Activated CD4-positive, alpha-beta T cell treated with anti-CD3 and anti-CD28 coated beads, Interleukin-2, amount 50 U/mL, for 4 hours (primary cell): Measurements from ENCODE around the gene FILIP1L.

Source experiments
- DNase-seq, 2 experiments: peaks; one replicate each; pipeline ENCODE4 v3.0.0-alpha.2; 2020

FILIP1L gene

DNA sequence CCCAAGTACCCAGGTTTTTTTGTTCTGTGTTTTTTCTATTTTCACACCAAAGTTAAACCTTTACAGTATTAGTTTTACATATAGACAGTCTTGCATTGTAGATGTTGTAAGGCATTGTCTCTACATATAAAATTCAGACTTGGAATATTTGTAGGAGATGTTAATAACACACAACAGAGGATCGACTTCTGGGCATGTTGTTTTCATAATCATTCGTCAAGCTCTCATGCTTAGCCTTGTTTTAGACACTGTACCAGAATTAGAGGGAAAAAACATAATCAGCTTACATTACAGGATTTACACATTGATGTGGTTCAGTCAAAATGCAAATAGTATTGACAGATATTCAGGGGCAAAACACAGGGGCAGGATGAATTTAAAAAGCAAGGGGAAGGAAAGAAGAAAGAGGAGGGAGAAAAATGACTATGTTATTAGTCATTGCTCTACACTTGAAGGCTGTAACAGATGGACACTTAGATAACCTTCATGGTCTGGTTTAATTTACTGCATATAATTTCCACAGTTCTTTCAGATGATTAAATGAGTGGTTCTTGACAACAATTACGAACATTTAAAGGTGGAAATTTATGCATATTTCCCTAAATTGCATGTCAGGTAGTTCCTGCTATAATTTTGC, 289.2 kb downstream of the FILIP1L start:
- no peak for DNase-seq

DNA sequence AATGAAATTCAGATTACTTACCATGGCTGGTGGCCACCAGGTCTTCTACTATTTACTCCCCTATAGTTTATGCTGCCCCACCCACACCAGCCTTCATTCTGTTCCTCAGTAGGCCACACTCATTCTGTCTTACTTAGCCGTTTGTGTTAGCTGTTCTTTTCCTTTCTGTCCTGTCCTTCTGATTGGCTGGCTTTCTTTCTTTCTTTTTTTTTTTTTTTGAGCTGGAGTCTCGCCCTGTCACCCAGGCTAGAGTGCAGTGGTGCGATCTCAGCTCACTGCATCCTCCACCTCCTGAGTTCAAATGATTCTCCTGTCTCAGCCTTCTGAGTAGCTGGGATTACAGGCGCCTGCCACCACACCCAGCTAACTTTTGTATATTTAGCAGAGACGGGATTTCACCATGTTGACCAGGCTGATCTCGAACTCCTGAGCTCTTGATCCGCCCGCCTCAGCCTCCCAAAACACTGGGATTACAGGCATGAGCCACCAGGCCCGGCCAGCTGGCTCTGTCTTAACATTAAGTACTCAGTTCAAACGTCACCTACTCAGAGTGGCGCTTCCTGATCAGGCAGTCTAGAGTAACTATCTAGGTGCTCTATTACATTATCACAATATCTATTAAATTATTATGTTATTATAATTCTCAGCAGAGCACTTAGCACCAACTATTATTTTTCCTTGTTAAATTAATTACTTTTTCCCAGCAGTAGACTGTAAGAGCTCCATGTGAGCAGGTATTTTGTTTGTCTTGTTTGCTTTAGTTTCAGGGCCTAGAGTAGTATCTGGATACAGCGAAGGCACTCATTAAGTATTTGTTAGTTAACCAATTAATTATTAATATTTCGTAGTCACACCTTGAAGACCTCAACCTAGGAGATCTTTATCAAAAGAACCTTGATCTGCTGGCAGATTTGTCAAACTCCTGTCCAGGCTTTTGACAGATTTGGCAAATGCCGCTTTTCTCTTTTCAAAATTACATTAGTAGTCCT, 290.3 kb downstream of the FILIP1L start:
- DNase-seq: no peak

DNA sequence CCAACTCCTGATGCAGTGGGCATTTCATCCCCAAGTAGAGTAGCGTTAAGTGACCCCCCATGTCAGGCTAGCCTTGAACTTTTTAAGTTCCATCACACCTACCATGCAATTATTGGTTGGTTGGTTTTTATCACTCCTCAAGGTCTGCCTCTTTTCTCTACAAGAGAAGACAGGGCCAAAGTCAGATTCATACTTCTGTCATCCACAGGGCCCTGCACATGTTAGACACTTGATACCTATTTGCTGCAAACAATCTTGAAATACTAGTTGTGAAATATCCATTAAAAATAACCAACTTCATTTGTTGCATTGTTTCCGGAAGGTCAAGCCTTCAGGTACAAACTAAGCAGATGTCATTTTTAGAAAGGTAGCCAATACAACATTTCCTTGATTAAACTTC, 295.5 kb downstream of the FILIP1L start:
- DNase-seq: no peak

DNA sequence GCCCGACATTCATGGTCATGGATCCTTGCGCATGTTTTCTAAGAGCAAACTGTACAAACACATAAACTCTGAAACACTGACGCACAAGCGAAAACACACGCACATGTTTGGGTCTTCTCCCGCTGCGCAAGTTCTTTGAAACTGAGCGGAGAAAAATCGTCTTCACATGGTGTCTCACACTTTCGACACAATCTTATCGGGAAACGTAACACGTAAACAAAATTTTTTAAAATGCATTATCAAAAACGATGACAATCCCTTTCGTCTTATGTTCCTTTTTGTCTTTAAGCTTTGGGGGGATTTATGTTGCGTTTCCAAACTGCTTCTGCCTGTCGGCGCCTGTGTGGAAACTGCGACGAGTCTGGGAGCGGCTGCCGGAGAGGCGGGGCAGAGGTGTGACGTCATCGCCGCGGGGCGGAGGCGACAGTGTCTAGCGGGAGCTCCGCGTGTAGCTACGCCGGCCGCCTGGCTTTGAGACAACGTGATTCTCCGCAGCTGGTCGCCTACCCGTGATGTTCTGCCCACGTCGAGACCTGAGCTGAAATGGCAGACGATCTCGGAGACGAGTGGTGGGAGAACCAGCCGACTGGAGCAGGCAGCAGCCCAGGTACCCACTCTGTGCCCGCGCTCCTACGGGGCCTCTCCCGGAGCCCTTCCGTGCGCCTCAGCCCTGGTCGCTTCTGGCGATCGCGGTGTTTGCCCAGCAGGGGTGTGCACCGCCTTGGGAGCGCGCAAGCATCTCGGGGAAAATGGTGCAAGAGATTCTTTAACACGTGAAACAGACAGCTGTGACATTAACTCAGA, 296.7 kb downstream of the FILIP1L start, which contains the start of gene CMSS1:
TSS of gene CMSS1 (plus strand) at position 426 of the 804 bp plus-strand sequence.
- peak; percentile 97 for DNase-seq

DNA sequence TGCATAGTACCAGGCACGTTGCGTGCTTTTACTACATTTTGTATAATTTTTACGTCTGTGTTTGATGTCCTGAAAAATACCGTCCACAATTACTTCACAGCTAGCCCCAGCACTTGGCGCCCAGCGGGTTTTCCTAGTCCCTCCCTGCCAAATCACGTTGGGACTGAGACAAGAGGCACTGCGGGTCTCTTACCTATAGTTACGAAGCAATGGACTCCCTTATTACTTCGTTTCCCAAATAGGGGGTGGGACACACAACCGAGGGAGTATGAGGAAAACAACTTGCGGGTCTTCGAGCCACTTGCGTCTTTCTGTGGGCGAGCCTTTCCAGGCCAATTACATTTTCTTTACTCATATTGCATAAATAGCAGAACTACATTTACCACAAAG, 297.3 kb downstream of the FILIP1L start:
- no peak for DNase-seq

DNA sequence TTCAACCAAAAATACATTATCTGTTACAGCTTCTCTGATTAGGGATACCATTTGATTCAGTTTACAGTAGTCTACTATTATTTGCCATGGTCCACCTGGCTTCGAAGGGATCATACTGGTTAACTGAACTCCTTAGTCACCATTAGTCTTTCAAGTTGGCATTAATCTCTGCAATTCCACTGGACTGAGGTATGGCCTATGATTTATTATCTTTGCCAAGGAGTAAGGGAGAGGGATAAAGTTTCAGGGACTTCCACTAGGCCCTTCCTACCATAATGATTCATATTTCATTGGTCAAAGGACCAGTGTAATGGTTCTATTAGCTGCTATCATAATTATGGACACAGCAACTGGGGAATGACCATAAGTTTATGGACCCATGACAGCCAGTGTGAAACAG, 303.9 kb downstream of the FILIP1L start:
- DNase-seq: no peak

DNA sequence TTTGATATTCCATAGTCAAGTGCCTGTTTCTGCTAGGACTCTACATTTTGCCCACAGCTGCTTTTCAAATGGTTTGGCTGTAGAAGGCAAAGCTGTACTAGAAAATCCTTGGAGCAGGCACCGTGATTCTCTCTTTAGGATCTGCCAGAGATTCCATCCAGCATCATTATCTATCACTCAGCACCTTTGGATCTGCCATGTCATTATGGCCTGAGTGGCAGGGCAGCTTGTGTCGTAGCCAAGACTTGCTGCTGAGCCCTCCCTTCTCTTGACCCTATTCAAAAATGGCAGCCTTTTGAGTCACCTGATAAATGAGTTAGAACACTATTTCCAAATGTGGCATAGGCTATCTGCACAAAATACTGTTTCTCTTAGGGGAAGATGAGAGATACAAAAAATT, 304.7 kb downstream of the FILIP1L start:
- DNase-seq: no peak

DNA sequence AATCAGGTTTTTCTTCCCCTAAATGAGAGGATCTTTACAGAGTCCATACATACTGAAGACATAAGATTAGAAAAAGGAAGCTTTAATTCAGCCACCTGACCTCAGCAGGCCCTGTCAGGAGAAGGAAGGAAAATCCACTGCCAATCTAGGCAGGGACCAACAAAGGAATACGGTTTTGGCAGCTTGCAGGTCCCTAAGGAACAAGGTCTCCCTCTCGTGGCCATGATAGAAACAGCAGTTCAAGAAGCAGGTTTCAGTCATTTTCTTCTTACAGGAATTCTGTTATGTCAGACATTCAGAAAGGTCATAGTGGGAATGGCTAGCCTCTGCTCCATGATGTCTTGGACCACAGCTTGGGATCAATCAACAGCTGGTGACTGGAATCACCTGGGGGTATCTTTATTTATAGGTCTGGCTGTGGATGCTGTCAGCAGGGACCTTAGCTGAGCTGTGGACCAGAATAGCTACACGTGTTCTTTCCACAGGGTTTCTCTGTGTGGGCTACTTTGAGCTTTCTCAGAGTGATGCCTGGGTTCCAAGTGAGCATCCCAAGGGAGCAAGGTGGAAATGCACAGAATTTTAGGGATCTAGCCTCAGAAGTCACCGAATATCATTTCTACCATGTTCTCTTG, 306.0 kb downstream of the FILIP1L start:
- peak; percentile 18 to 25 for DNase-seq

DNA sequence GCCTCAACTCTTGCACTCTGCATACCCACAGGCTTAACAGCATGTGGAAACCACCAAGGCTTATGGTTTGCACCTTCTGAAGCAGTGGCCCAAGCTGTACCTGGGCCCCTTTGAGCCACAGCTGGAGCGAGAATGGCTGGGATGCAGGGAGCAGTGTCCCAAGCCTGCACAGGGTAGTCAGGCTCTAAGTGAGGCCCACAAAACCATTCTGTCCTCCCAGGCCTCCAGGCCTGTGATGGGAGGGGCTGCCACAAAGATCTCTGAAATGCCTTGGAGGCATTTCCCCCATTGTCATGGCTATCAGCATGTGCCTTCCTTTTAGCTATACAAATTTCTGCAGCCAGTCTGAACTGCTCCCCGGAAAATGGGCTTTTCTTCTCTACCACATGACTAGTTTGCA, 309.1 kb downstream of the FILIP1L start:
- DNase-seq: no peak

DNA sequence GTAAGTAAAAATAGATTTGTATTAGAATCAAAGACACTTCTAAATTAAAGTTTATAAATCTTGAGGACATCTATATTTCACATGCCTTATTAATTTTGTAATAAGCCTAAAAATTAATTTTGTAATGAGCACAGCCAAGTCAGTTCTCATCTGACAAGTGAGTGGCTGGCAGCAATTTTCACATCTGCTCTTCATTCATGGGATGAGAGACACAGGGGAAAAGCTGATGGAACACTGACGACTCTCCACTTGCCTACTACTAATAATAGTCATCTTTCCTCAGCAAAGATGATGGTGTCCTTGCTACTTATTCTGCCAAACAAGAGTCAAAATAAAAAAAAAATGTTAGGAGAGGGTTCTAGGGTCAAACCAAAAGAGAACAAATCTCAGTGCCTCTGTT, 311.0 kb downstream of the FILIP1L start:
- DNase-seq: no peak

DNA sequence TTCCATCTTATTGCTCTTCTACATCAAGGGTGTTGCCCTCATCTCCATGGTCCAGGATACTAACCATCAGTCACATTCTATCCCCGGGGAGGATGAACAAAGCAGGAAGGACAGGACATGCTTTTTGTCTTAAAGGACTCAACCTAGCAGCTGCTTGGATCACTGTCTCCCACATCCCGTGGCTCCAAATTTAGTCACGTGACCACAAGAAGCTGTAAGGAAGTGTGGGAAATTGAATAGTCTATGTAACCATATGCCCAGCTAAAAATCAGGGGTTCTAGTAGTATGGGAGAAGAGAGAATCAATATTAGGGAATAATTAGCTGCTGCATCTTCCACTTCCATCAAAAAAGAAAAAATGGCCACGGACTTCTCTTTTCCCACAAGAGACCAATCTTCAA, 314.9 kb downstream of the FILIP1L start:
- no peak for DNase-seq

DNA sequence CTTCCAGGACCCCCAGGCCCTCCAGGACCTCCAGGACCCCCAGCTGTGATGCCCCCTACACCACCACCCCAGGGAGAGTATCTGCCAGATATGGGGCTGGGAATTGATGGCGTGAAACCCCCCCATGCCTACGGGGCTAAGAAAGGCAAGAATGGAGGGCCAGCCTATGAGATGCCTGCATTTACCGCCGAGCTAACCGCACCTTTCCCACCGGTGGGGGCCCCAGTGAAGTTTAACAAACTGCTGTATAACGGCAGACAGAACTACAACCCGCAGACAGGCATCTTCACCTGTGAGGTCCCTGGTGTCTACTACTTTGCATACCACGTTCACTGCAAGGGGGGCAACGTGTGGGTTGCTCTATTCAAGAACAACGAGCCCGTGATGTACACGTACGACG, 318.7 kb downstream of the FILIP1L start:
- no peak for DNase-seq

DNA sequence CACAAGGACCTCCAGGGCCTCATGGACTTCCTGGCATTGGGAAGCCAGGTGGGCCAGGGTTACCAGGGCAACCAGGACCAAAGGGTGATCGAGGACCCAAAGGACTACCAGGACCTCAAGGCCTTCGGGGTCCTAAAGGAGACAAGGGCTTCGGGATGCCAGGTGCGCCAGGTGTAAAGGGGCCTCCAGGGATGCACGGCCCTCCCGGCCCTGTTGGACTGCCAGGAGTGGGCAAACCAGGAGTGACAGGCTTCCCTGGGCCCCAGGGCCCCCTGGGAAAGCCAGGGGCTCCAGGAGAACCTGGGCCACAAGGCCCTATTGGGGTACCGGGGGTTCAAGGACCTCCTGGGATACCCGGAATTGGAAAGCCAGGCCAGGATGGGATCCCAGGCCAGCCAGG, 319.8 kb downstream of the FILIP1L start:
- no peak for DNase-seq

DNA sequence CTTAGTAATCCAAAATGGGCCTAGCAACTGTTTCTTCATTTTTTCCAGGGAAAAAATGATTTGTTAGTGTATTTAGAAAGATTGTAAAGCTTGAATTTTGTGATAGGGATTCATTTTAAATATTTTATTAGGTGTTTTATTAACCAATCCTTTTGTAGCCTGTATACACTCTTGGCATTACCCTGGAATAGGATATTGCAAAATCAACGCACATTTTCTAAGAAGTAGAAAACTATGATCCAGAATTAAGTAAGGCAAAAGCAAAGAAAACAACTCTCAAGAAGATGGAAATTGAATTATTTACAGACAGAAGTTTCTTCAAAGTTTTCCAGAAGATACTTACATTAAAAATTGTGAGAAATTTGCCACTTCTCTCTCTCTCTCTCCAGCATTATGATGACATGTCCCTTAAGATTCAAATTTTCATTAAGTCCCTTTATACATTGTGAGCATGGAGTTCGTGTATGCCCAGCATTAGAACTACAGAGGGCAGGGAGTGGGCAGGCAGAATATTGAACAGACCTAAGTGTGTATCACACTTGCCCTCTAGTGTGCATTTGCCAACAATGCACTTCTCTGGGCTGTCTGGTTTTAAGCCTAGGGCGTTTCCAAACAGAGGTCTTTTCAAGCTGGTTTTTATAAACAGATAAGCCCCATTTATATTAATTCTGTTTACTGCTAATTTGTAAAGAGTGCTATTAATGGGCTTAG, 325.1 kb downstream of the FILIP1L start:
- no peak for DNase-seq
